WTC11 (cell line): ENCODE data around the gene SOCS6. TPM values are rescaled to one million over a fixed set of nuclear protein-coding genes. Genes with fewer than 3 reads are reported as not detected.

Experiments
- ATAC-seq: fragments of 200-7000 bp; cut with Tn5 transposase; 2 replicates; pipeline ENCODE4 v1.10.0; 2021; ENCODE audit warnings: mild to moderate bottlenecking, moderate library complexity
- CTCF ChIA-PET: fragments of 300-600 bp; sonication (Branson Sonifier 250); formaldehyde crosslinking; loops from one replicate; lab custom pipeline; 2021; ENCODE audit warnings: antibody characterized with exemption; lab: Charles Lee
- POLR2A ChIA-PET: fragments of 350-600 bp; sonication (Branson Sonifier 250); formaldehyde crosslinking; loops from one replicate; lab custom pipeline; 2021; ENCODE audit warnings: antibody characterized with exemption; lab: Charles Lee
- DNase-seq: peaks from one replicate; pipeline ENCODE4 v3.0.0; 2021; ENCODE audit warnings: low spot score
- H3K27ac Mint-ChIP-seq: 2 replicates; pipeline ENCODE4 v1.8.0; 2021; ENCODE audit warnings: mixed read lengths
- H3K27me3 Mint-ChIP-seq: 2 replicates; pipeline ENCODE4 v1.8.0; 2021; ENCODE audit warnings: low read depth, mild to moderate bottlenecking, moderate library complexity, mixed read lengths
- H3K36me3 Mint-ChIP-seq: 2 replicates; pipeline ENCODE4 v1.8.0; 2021; ENCODE audit warnings: mixed read lengths
- H3K4me1 Mint-ChIP-seq: 2 replicates; pipeline ENCODE4 v1.8.0; 2022; ENCODE audit warnings: mixed read lengths
- H3K4me3 Mint-ChIP-seq: 2 replicates; pipeline ENCODE4 v1.8.0; 2021; ENCODE audit warnings: mild to moderate bottlenecking, moderate library complexity, mixed read lengths
- H3K9me3 Mint-ChIP-seq: 2 replicates; pipeline ENCODE4 v1.8.0; 2021; ENCODE audit warnings: mixed read lengths
- AFF4 ChIP-seq: sonication (generic); formaldehyde crosslinking; IDR thresholded peaks from 2 replicates; pipeline ENCODE4 v1.8.1; 2023; ENCODE audit warnings: mild to moderate bottlenecking, missing genetic modification reagents, borderline replicate concordance
- ATF2 ChIP-seq: sonication (generic); formaldehyde crosslinking; IDR thresholded peaks from 2 replicates; pipeline ENCODE4 v1.8.1; 2022; ENCODE audit warnings: low read depth, missing genetic modification reagents, borderline replicate concordance
- CDX4 ChIP-seq: fragments of 250-450 bp; sonication (Bioruptor Pico); IDR thresholded peaks from 2 replicates; pipeline ENCODE4 v1.9.0; 2021; ENCODE audit warnings: moderate library complexity, mild to moderate bottlenecking, inconsistent platforms, borderline replicate concordance
- CREM ChIP-seq: sonication (generic); formaldehyde crosslinking; IDR thresholded peaks from 2 replicates; pipeline ENCODE4 v1.8.1; 2022; ENCODE audit warnings: mild to moderate bottlenecking, missing genetic modification reagents, moderate library complexity
- E2F5 ChIP-seq: sonication (generic); formaldehyde crosslinking; IDR thresholded peaks from 2 replicates; pipeline ENCODE4 v1.8.1; 2022; ENCODE audit warnings: mild to moderate bottlenecking, moderate library complexity, missing genetic modification reagents
- ELF4 ChIP-seq: sonication (generic); formaldehyde crosslinking; IDR thresholded peaks from 2 replicates; pipeline ENCODE4 v1.8.1; 2022; ENCODE audit warnings: low read depth, mild to moderate bottlenecking, moderate library complexity, missing genetic modification reagents
- GABPB1 ChIP-seq: sonication (generic); formaldehyde crosslinking; IDR thresholded peaks from 2 replicates; pipeline ENCODE4 v1.8.1; 2023; ENCODE audit warnings: mild to moderate bottlenecking, missing genetic modification reagents
- MAX ChIP-seq: sonication (generic); formaldehyde crosslinking; IDR thresholded peaks from 2 replicates; pipeline ENCODE4 v1.8.0; 2022; ENCODE audit warnings: mild to moderate bottlenecking, missing genetic modification reagents
- NFE2L1 ChIP-seq: sonication (generic); formaldehyde crosslinking; IDR thresholded peaks from 2 replicates; pipeline ENCODE4 v1.8.1; 2023; ENCODE audit warnings: missing genetic modification reagents
- NR1H2 ChIP-seq: sonication (generic); formaldehyde crosslinking; IDR thresholded peaks from 2 replicates; pipeline ENCODE4 v1.9.0; 2021; ENCODE audit warnings: mild to moderate bottlenecking, moderate library complexity, missing genetic modification reagents
- NR2C2 ChIP-seq: sonication (generic); formaldehyde crosslinking; IDR thresholded peaks from 2 replicates; pipeline ENCODE4 v1.8.0; 2022; ENCODE audit warnings: mild to moderate bottlenecking, missing genetic modification reagents
- RORB ChIP-seq: fragments of 250-450 bp; sonication (Bioruptor Pico); IDR thresholded peaks from 2 replicates; pipeline ENCODE4 v1.9.0; 2021; ENCODE audit warnings: mild to moderate bottlenecking
- TCF7 ChIP-seq: sonication (generic); formaldehyde crosslinking; IDR thresholded peaks from 2 replicates; pipeline ENCODE4 v1.8.0; 2022; ENCODE audit warnings: mild to moderate bottlenecking, low read depth, missing genetic modification reagents, moderate library complexity
- TEAD4 ChIP-seq: sonication (generic); formaldehyde crosslinking; IDR thresholded peaks from 2 replicates; pipeline ENCODE4 v1.8.0; 2022; ENCODE audit warnings: mild to moderate bottlenecking, missing genetic modification reagents
- ZNF219 ChIP-seq: sonication (generic); formaldehyde crosslinking; IDR thresholded peaks from 2 replicates; pipeline ENCODE4 v1.8.0; 2023; ENCODE audit warnings: missing genetic modification reagents, mild to moderate bottlenecking, borderline replicate concordance
- ZNF416 ChIP-seq: fragments of 250-450 bp; sonication (Bioruptor Pico); IDR thresholded peaks from 2 replicates; pipeline ENCODE4 v1.9.0; 2021; ENCODE audit warnings: mild to moderate bottlenecking, inconsistent platforms
- ZNF512 ChIP-seq: sonication (generic); formaldehyde crosslinking; IDR thresholded peaks from 2 replicates; pipeline ENCODE4 v1.8.1; 2022; ENCODE audit warnings: missing genetic modification reagents, borderline replicate concordance
- total RNA-seq: library from RNA; stranded (reverse); gene quantifications from 3 replicates; pipeline ENCODE4 v1.2.3, GENCODE V29; 2021

Gene SOCS6
- total RNA-seq, 1 experiment from 2014 or later, result 16.5 TPM

- Mint-ChIP-seq H3K4me1 (peaks cover 37% of the 10 kb centered on the region), H3K36me3 (peaks cover 19% of the 10 kb centered on the region), H3K27ac (no peak overlapping the region)
- POLR2A ChIA-PET, result no interaction called here
- ATAC-seq, result no peak
- TF ChIP-seq ZNF219 (CRISPR knock-in tag) (no peak), ZNF416 (CRISPR knock-in tag) (no peak), GABPB1 (CRISPR knock-in tag) (peak; percentile 69), CREM (CRISPR knock-in tag) (no peak)
- TF ChIP-seq, all 79 proteins: peak for 1
- H3K4me3 Mint-ChIP-seq, result no peak overlapping the region
- no peaks in the 10 kb centered on the region for H3K27me3 Mint-ChIP-seq
- CTCF ChIA-PET, result no interaction called here
- H3K9me3 Mint-ChIP-seq, result peaks cover 27% of the 10 kb centered on the region
- DNase-seq, result no peak
Observed at GRCh38 chr18:70334728-70335329, 46.0 kb downstream of the SOCS6 start.

GRCh38 chr18:70335892-70336726 lies 47.3 kb downstream of the SOCS6 start:
- H3K4me1 Mint-ChIP-seq, result peaks cover 31% of the 10 kb centered on the region
- TF ChIP-seq MAX (no peak), GABPB1 (CRISPR knock-in tag) (peak; percentile 87)
- no peak overlapping the region for H3K27ac Mint-ChIP-seq
- H3K36me3 Mint-ChIP-seq, result peaks cover 19% of the 10 kb centered on the region
- H3K4me3 Mint-ChIP-seq, result no peak overlapping the region
- ChIA-PET CTCF (interaction anchor here (0.7 kb wide), 1 partner anchor 85 kb away, joined by 3 read pairs; no protein-coding TSS in a partner anchor), POLR2A (no interaction called here)
- peaks cover 27% of the 10 kb centered on the region for H3K9me3 Mint-ChIP-seq
- no peak for DNase-seq
- H3K27me3 Mint-ChIP-seq, result no peaks in the 10 kb centered on the region
- ATAC-seq, result no peak

GRCh38 chr18:70337139-70337972 lies 48.5 kb downstream of the SOCS6 start:
- H3K4me3 Mint-ChIP-seq, result no peak overlapping the region
- TF ChIP-seq AFF4 (CRISPR knock-in tag) (no peak), NFE2L1 (CRISPR knock-in tag) (0 out of 2 replicates have a peak, but pooled peaks have one; percentile 22)
- ATAC-seq (peak; percentile 97), DNase-seq (peak; percentile 14)
- peaks cover 18% of the 10 kb centered on the region for H3K4me1 Mint-ChIP-seq
- H3K36me3 Mint-ChIP-seq, result peaks cover 19% of the 10 kb centered on the region
- H3K27me3 Mint-ChIP-seq, result no peaks in the 10 kb centered on the region
- peak overlapping the region; percentile 66 for H3K27ac Mint-ChIP-seq
- peaks cover 27% of the 10 kb centered on the region for H3K9me3 Mint-ChIP-seq
- ChIA-PET POLR2A (no interaction called here), CTCF (no interaction called here)

- no peak overlapping the region for H3K27ac Mint-ChIP-seq
- CTCF ChIA-PET, result no interaction called here
- TF ChIP-seq RORB (CRISPR knock-in tag), result no peak
- TF ChIP-seq TEAD4 (CRISPR knock-in tag), result no peak
- TF ChIP-seq ATF2 (CRISPR knock-in tag), result no peak
- no peak for TF ChIP-seq ELF4 (CRISPR knock-in tag)
- TF ChIP-seq CDX4 (CRISPR knock-in tag), result no peak
- no peak for TF ChIP-seq ZNF512
- no peak for TF ChIP-seq NR1H2 (CRISPR knock-in tag)
- TF ChIP-seq TCF7, result no peak
- TF ChIP-seq NR2C2 (CRISPR knock-in tag), result no peak
- TF ChIP-seq E2F5 (CRISPR knock-in tag), result no peak
Observed at GRCh38 chr18:70338890-70339289, 50.0 kb downstream of the SOCS6 start.

More at GRCh38 chr18:70338890-70339289, 50.0 kb downstream of the SOCS6 start:
- DNase-seq, result no peak
- POLR2A ChIA-PET, result no interaction called here
- Mint-ChIP-seq H3K27me3 (no peaks in the 10 kb centered on the region), H3K36me3 (peaks cover 13% of the 10 kb centered on the region), H3K4me3 (no peak overlapping the region), H3K4me1 (peaks cover 11% of the 10 kb centered on the region), H3K9me3 (peaks cover 21% of the 10 kb centered on the region)
- ATAC-seq, result no peak
